ENCODE data around the gene MPHOSPH8.

Gene MPHOSPH8

GRCh38 chr13:19658831-19659230 lies 25.4 kb downstream of the MPHOSPH8 start:
- Mint-ChIP-seq H3K36me3 (peaks cover 47% of the 10 kb centered on the region), H3K4me1 (peaks cover 5% of the 10 kb centered on the region), H3K27me3 (no peaks in the 10 kb centered on the region), H3K27ac (no peak overlapping the region), H3K4me3 (no peak overlapping the region), H3K9me3 (no peaks in the 10 kb centered on the region)
- no peak for ATAC-seq

GRCh38 chr13:19661126-19661525 lies 27.7 kb downstream of the MPHOSPH8 start:
- Mint-ChIP-seq H3K36me3 (peaks cover 58% of the 10 kb centered on the region), H3K4me3 (no peak overlapping the region), H3K4me1 (peaks cover 13% of the 10 kb centered on the region), H3K27ac (no peak overlapping the region), H3K9me3 (no peaks in the 10 kb centered on the region), H3K27me3 (no peaks in the 10 kb centered on the region)
- no peak for ATAC-seq

- H3K36me3 Mint-ChIP-seq: peaks cover 62% of the 10 kb centered on the region
- H3K27me3 Mint-ChIP-seq: no peaks in the 10 kb centered on the region
- H3K4me3 Mint-ChIP-seq: no peak overlapping the region
- no peak overlapping the region for H3K27ac Mint-ChIP-seq
- peaks cover 13% of the 10 kb centered on the region for H3K4me1 Mint-ChIP-seq
- H3K9me3 Mint-ChIP-seq: no peaks in the 10 kb centered on the region
- no peak for ATAC-seq
These were observed 28.1 kb downstream of the MPHOSPH8 start for GRCh38 chr13:19661561-19661960.

GRCh38 chr13:19663416-19663979 lies 30.0 kb downstream of the MPHOSPH8 start:
- H3K27ac Mint-ChIP-seq: peak overlapping the region; percentile 38
- no peaks in the 10 kb centered on the region for H3K9me3 Mint-ChIP-seq
- H3K36me3 Mint-ChIP-seq: peaks cover 68% of the 10 kb centered on the region
- no peak for ATAC-seq
- H3K4me1 Mint-ChIP-seq: peaks cover 13% of the 10 kb centered on the region
- no peaks in the 10 kb centered on the region for H3K27me3 Mint-ChIP-seq
- H3K4me3 Mint-ChIP-seq: no peak overlapping the region

GRCh38 chr13:19664481-19665230 lies 31.2 kb downstream of the MPHOSPH8 start:
- H3K9me3 Mint-ChIP-seq: no peaks in the 10 kb centered on the region
- peaks cover 68% of the 10 kb centered on the region for H3K36me3 Mint-ChIP-seq
- H3K27me3 Mint-ChIP-seq: no peaks in the 10 kb centered on the region
- H3K27ac Mint-ChIP-seq: peak overlapping the region; percentile 38
- no peak overlapping the region for H3K4me3 Mint-ChIP-seq
- H3K4me1 Mint-ChIP-seq: peaks cover 13% of the 10 kb centered on the region
- ATAC-seq: no peak

- Mint-ChIP-seq H3K27me3 (no peaks in the 10 kb centered on the region), H3K36me3 (peaks cover 70% of the 10 kb centered on the region), H3K9me3 (no peaks in the 10 kb centered on the region), H3K4me3 (no peak overlapping the region), H3K27ac (no peak overlapping the region), H3K4me1 (peaks cover 13% of the 10 kb centered on the region)
- no peak for ATAC-seq
These were observed 32.0 kb downstream of the MPHOSPH8 start for GRCh38 chr13:19665427-19665859.

- Mint-ChIP-seq H3K27me3 (no peaks in the 10 kb centered on the region), H3K4me3 (no peak overlapping the region), H3K27ac (no peak overlapping the region), H3K4me1 (peaks cover 9% of the 10 kb centered on the region), H3K36me3 (peaks cover 73% of the 10 kb centered on the region), H3K9me3 (no peaks in the 10 kb centered on the region)
- no peak for ATAC-seq
These were observed 35.3 kb downstream of the MPHOSPH8 start for GRCh38 chr13:19668778-19669177.

- Mint-ChIP-seq H3K4me3 (no peak overlapping the region), H3K4me1 (no peaks in the 10 kb centered on the region), H3K27me3 (no peaks in the 10 kb centered on the region), H3K27ac (peak overlapping the region; percentile 58), H3K9me3 (no peaks in the 10 kb centered on the region), H3K36me3 (peaks cover 64% of the 10 kb centered on the region)
- ATAC-seq: no peak
These were observed 36.7 kb downstream of the MPHOSPH8 start for GRCh38 chr13:19670147-19670546.

GRCh38 chr13:19672990-19673389 lies 39.5 kb downstream of the MPHOSPH8 start:
- Mint-ChIP-seq H3K36me3 (peaks cover 59% of the 10 kb centered on the region), H3K27ac (no peak overlapping the region), H3K27me3 (no peaks in the 10 kb centered on the region), H3K4me1 (no peaks in the 10 kb centered on the region), H3K4me3 (no peak overlapping the region), H3K9me3 (no peaks in the 10 kb centered on the region)
- no peak for ATAC-seq

GRCh38 chr13:19673473-19674430 lies 40.3 kb downstream of the MPHOSPH8 start:
- peaks cover 54% of the 10 kb centered on the region for H3K36me3 Mint-ChIP-seq

GRCh38 chr13:19674898-19675297 lies 41.4 kb downstream of the MPHOSPH8 start:
- Mint-ChIP-seq H3K27ac (peak overlapping the region; percentile 27), H3K4me1 (no peaks in the 10 kb centered on the region), H3K27me3 (no peaks in the 10 kb centered on the region), H3K36me3 (peaks cover 50% of the 10 kb centered on the region), H3K4me3 (no peak overlapping the region), H3K9me3 (no peaks in the 10 kb centered on the region)
- no peak for ATAC-seq

More at GRCh38 chr13:19673473-19674430, 40.3 kb downstream of the MPHOSPH8 start:
- no peak for ATAC-seq
- Mint-ChIP-seq H3K27ac (no peak overlapping the region), H3K4me3 (no peak overlapping the region), H3K27me3 (no peaks in the 10 kb centered on the region), H3K4me1 (no peaks in the 10 kb centered on the region), H3K9me3 (no peaks in the 10 kb centered on the region)

- no peaks in the 10 kb centered on the region for H3K9me3 Mint-ChIP-seq
- no peaks in the 10 kb centered on the region for H3K27me3 Mint-ChIP-seq
- H3K27ac Mint-ChIP-seq: peak overlapping the region; percentile 27
- peaks cover 42% of the 10 kb centered on the region for H3K36me3 Mint-ChIP-seq
- ATAC-seq: no peak
- no peak overlapping the region for H3K4me3 Mint-ChIP-seq
- H3K4me1 Mint-ChIP-seq: no peaks in the 10 kb centered on the region
These were observed 42.7 kb downstream of the MPHOSPH8 start for GRCh38 chr13:19676168-19676567.

GRCh38 chr13:19680751-19681150 lies 47.3 kb downstream of the MPHOSPH8 start:
- Mint-ChIP-seq H3K27ac (no peak overlapping the region), H3K4me1 (peaks cover 11% of the 10 kb centered on the region), H3K4me3 (no peak overlapping the region), H3K27me3 (no peaks in the 10 kb centered on the region), H3K36me3 (peaks cover 32% of the 10 kb centered on the region), H3K9me3 (no peaks in the 10 kb centered on the region)
- no peak for ATAC-seq

- ATAC-seq: no peak
- Mint-ChIP-seq H3K4me3 (no peak overlapping the region), H3K9me3 (no peaks in the 10 kb centered on the region), H3K4me1 (peaks cover 11% of the 10 kb centered on the region), H3K27ac (no peak overlapping the region), H3K27me3 (no peaks in the 10 kb centered on the region), H3K36me3 (peaks cover 27% of the 10 kb centered on the region)
These were observed 48.1 kb downstream of the MPHOSPH8 start for GRCh38 chr13:19681517-19681916.

GRCh38 chr13:19685034-19685433 lies 51.6 kb downstream of the MPHOSPH8 start:
- Mint-ChIP-seq H3K4me1 (peaks cover 11% of the 10 kb centered on the region), H3K27me3 (no peaks in the 10 kb centered on the region), H3K36me3 (peaks cover 14% of the 10 kb centered on the region), H3K4me3 (no peak overlapping the region), H3K9me3 (no peaks in the 10 kb centered on the region), H3K27ac (no peak overlapping the region)
- no peak for ATAC-seq

Measured in stimulated activated memory B cell treated with anti-CD40 and anti-IgM and Interleukin-4, amounts not matched to agents 10 μg/mL and 1 μg/mL and 100 μg/mL, for 72 hours (primary cell).